HG03520 (cell line): ENCODE data around the gene POU2F2.

Experiments
- ATAC-seq: cut with Tn5 transposase; IDR thresholded peaks from one replicate; pipeline ENCODE4 v1.9.1; 2021; ENCODE audit warnings: mild to moderate bottlenecking, moderate library complexity; ENCODE audit not compliant: unreplicated experiment

Gene POU2F2

GRCh38 chr19:42132030-42132628 is at the start of gene POU2F2:
TSS of gene POU2F2 (minus strand) at chr19:42132446. CDS start at chr19:42132411, 35 bp downstream.
- no peak for ATAC-seq

DNA sequence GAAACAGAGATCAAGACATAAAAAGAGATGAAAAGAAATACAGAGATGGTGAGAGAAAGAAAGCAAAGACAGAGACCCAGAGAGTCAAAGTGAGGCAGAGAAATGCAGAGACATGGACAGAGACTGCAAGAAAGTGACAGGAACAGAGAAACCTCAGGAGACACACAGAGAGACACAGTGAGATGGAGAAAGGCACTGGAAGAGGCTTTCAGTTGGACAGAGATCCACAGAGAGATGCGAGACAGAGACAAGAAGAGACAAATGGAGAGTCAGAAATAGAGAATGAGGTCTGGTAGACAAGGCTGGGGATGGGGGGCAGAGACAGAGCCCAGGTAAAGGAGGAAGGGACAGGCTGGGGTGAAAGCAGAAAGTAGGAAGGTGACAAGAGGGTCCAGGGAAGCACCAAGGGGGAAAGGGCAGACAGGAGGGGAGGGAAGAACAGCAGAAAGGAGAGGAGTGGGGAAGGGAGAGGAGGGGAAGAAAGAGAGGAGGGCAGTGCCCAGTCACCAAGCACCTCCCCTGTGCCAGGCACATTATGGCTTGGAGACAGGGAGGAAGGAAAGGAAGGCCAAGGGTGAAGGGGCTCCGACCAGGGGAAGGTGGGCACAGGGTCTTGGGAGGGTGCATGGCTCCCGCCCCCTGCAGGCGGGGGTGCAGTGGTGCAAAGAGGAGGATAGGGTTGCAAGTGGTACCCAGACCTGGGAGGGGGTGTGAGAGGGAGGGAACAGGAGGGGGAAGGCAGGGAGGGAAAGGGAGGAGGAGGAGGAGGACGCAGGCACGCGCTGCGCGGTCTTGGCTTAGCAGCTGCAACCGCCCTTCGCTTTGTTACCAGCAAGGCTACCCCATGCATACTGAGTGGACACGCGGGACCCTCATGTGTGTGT is 46.8 kb upstream of the POU2F2 start:
- ATAC-seq, result no peak

DNA sequence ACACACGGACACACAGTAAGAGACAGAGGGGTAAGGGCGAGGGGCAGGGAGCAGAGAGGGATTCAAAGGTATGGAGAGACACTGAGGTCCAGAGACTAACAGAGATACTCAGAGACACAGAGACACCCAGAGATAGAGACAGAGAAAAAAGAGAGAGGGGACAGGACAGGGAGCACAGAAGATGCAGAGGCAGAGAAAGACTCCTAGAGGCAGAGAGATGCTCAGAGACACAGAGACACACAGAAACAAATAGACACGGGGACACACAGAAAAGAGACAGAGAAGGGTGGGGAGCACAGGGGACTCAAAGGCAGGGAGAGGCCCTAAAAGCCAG is 45.4 kb upstream of the POU2F2 start:
- ATAC-seq, result no peak

DNA sequence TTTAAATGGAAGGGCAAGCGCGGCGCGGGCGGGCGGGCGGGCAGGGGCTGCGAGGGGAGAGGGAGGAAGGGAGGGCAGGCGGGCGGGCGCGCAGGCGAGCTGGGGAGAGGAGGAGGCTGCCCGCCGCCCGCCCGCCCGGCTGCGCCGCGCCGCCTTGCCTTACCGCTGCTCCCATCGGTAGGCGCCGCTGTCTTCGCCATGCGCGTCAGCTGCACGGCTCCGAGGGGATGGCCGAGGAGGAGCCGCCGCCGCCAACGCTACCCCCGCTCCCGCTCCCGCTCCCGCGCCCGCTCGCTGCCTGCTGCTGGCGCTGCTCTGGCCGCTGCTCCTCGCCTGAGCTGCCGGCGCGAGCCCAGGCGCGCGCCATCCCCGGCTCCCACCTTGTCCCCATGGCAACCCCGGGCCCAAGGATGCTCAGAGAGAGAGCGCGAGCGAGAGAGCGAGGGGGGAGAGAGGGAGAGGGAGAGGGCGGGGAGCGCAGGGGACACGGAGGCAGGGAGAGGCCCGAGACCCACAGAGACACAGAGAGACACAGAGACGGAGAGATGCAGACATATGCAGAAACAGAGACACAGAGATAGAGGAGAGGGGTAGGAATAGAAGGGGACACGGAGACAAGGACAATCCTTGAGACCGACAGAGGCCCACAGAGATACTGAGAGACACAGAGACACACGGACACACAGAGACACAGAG is 44.9 kb upstream of the POU2F2 start:
- ATAC-seq, result no peak

GRCh38 chr19:42176649-42176989 is 44.4 kb upstream of the POU2F2 start:
- ATAC-seq, result no peak

- ATAC-seq, result no peak
Observed at GRCh38 chr19:42175952-42176648, 43.9 kb upstream of the POU2F2 start.

DNA sequence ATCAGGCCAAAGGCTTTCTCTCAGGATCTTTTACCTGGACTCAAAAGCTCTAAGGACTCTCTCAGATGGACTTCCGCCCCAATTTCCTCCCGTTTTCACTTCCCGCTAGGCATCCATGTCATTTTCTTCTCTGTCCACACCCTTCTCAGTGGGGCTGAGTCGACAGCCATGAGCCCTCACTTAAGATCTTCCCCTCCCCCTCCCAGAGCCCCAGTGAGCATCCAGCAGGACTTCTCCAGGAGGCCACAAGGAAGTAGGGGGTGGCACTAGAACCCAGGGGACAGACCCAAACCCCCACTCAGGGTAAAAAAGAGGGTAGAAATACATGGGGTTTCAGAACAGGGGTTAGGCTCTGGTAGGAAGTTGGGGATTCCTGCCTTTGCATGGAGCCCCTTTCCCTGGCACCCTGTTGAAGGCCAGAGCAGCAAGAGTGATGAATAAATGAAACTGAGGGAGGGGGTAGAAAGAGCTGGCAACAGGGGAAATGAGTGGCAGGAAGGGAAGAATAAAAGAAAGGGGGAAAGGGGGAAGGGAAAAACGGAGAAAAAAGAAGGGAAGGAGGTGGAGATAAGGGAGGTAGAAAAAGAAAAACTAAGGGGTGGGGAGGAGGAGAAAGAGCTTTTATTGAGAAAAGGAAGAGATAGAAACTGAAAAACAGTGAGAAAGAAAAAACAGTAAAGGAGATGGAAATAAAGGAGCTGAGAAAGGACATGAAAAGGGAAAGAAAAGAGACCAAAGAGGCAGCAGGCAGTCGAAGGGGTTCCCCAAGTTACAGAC is 42.9 kb upstream of the POU2F2 start:
- no peak for ATAC-seq

DNA sequence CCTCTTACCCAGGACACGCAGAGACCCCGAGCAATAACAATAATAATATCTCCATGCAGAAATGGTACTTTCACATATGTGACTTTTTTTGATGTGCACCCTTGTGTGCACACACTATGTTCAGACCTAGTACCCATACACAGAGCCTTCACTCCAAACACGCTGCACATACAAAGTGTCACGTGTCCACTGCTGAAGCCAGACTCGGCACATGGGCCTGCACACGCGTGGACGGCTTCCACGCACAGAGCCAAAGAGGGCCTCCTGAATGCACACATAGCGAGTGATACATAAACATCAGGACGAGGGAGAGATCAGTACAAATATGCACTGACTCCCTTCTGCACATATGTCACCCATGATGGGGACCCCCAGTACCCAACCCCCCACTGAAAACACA is 41.9 kb upstream of the POU2F2 start:
- ATAC-seq, result no peak

GRCh38 chr19:42173695-42174094 is 41.4 kb upstream of the POU2F2 start:
- no peak for ATAC-seq

- no peak for ATAC-seq
Observed at GRCh38 chr19:42172261-42172660, 40.0 kb upstream of the POU2F2 start.

DNA sequence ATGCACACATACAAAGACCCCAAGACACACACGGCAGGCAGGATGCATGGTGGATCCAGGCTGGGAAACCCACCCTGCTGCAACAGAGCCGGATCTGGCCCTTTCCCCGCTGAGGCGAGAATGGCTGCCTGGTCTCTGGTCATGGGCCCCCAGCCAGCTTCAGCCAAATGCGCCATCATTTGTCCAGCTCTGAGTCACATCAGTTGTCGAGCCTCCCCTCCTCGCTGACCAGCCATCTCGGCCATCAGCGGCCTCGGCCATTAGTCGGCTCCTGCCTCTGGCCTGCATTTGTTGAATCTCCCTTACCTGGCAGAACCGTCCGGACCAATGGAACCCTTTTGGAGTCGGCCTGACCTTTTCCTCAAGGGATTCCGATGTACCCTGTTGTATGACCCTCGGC is 38.5 kb upstream of the POU2F2 start:
- no peak for ATAC-seq

DNA sequence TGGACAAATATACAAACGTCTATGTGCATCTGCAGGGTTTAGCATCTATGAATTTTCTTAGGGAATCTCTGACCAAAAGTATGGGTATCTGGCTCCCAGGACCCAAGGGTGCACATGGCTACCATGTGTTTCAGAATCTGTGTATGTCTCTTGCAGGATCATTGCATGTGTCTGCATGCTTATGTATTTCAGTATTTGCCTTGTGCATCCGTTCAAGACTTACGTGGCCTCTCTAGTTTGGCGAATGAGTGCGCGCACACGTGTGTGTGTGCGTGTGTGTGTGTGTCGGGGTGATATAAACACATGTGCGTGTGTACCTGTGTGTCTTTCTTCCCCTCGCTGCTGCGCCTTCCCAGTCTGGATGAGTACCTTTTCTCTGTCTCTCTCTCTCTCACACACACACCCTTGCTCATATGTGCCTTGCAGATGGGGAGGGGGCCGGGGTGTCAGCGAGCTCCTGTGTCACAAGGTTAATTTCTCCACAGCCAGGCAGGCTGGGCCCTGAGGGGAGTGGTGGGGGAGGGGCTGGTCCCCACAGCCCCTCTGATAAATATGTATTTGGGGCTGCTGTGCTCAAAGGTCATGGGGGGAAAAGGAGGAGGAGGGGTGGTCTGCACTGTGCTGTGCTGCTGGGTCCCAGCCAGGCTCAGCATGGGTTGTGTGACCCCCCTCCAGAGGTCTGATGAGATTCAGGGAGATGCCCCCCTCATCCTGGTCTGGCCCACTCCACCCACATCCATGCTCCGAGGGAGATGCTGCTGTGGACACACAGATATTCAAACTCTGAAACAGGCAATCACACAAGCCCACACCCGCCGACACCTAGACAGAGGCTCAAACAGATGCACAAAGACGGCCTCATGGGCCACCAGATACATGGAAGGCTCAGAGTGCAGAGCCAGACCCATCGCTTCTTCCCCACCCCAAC is 37.5 kb upstream of the POU2F2 start:
- ATAC-seq, result no peak

GRCh38 chr19:42168206-42168605 is 36.0 kb upstream of the POU2F2 start:
- ATAC-seq, result no peak

GRCh38 chr19:42166316-42166715 is 34.1 kb upstream of the POU2F2 start:
- no peak for ATAC-seq

- ATAC-seq, result no peak
Observed at GRCh38 chr19:42165146-42165545, 32.9 kb upstream of the POU2F2 start.

DNA sequence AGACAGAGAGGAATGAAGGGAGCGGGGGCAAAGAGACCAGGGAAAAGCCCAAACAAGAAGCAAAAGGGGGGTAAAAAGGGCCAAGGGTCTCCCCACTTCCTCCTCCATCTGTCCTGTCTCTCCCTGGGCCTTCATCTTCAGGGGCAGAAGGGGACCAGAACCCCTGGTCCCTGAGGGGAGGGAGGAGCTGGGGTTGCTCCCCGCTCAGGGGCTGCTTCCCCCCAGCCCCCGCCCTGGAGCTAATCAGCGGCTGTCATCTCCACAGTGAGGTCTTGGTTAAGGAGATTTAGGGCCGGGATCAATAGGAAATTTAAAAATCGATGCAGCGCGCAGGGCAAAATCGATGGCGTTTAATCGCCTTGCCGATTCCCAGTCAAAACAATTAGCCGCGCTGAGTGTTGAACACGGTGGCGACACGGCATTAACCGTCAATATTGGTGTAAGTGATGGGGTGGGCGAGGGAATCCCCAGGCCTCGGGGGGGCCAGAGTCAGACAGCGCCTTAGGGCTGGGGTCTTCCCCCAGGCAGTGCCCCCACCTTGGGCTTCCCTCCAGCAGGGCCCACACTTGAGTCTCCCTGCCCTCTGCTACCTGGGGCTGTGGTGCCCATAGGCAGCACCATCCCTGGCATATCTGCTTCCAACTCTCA is 29.5 kb upstream of the POU2F2 start:
- no peak for ATAC-seq

GRCh38 chr19:42159942-42160341 is 27.7 kb upstream of the POU2F2 start:
- ATAC-seq, result no peak

GRCh38 chr19:42158926-42159325 is 26.7 kb upstream of the POU2F2 start:
- no peak for ATAC-seq

DNA sequence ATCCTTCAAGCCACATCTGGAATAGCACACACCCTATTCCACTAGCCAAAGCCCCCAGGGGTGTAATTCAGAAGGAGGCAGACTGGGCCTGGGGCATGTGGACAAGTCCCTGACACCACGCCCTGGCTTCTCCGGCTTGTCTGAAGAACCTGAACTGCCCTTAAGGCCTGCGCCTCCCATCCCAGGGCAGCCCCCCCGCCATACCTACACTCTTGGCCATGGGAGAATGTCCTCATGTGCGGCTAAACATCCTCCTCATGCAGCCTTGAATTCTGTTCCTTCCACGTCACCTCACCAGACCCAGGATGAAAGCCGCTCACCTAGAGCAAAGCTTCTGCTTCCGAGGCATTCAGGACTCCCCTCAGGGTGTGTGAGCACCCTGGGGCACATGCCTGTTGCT is 24.3 kb upstream of the POU2F2 start:
- no peak for ATAC-seq
